Astrocyte (in vitro differentiated cells and primary cell): Measurements from ENCODE around the gene ITPK1. TPM values are rescaled to one million over a fixed set of nuclear protein-coding genes. Genes with fewer than 3 reads are reported as not detected.

Experiments used
- DNase-seq: peaks from one replicate; pipeline ENCODE4 v3.0.0-alpha.2; 2010; ENCODE audit warnings: low read depth
- FAIRE-seq: peaks from 2 replicates; lab custom pipeline; 2011; peaks lifted over from hg19 to GRCh38; lab: Jason Lieb, UNC
- H2AFZ ChIP-seq: 2 replicates; pipeline ENCODE4 v1.6.0; 2012; ENCODE audit warnings: low read depth, low read length, inconsistent platforms
- H3K27ac ChIP-seq: 2 replicates; pipeline ENCODE4 v1.5.1; 2011; ENCODE audit warnings: low read depth, low read length, inconsistent platforms
- H3K27me3 ChIP-seq: 2 replicates; pipeline ENCODE4 v1.6.0; 2011; ENCODE audit warnings: low read length, inconsistent platforms; ENCODE audit not compliant: insufficient read depth
- H3K36me3 ChIP-seq: 2 replicates; pipeline ENCODE4 v1.5.1; 2011; ENCODE audit warnings: low read length, inconsistent platforms; ENCODE audit not compliant: insufficient read depth
- H3K4me1 ChIP-seq: 2 replicates; pipeline ENCODE4 v1.5.1; 2011; ENCODE audit warnings: low read length, inconsistent platforms; ENCODE audit not compliant: insufficient read depth
- H3K4me2 ChIP-seq: 2 replicates; pipeline ENCODE4 v1.6.0; 2012; ENCODE audit warnings: low read length, inconsistent platforms
- H3K4me3 ChIP-seq: 2 replicates; pipeline ENCODE4 v1.5.1; 2011; ENCODE audit warnings: low read depth, mild to moderate bottlenecking, low read length, inconsistent platforms; ENCODE audit not compliant: insufficient read depth
- H3K79me2 ChIP-seq: 2 replicates; pipeline ENCODE4 v1.6.0; 2012; ENCODE audit warnings: mild to moderate bottlenecking, low read length, inconsistent platforms; ENCODE audit not compliant: insufficient read depth
- H3K9ac ChIP-seq: 2 replicates; pipeline ENCODE4 v1.6.0; 2012; ENCODE audit warnings: mild to moderate bottlenecking, low read length, inconsistent platforms
- H3K9me3 ChIP-seq: 2 replicates; pipeline ENCODE4 v1.5.1; 2012; ENCODE audit warnings: low read depth, mild to moderate bottlenecking, low read length, inconsistent platforms; ENCODE audit not compliant: insufficient read depth
- H4K20me1 ChIP-seq: 2 replicates; pipeline ENCODE4 v1.6.0; 2012; ENCODE audit warnings: low read length, inconsistent platforms; ENCODE audit not compliant: insufficient read depth
- H3K27ac Mint-ChIP-seq: one replicate; pipeline ENCODE4 v1.8.0; 2021; ENCODE audit warnings: mild to moderate bottlenecking, mixed read lengths; ENCODE audit not compliant: unreplicated experiment
- H3K27me3 Mint-ChIP-seq: one replicate; pipeline ENCODE4 v1.8.0; 2021; ENCODE audit warnings: low read depth, mixed read lengths; ENCODE audit not compliant: unreplicated experiment
- H3K36me3 Mint-ChIP-seq: one replicate; pipeline ENCODE4 v1.8.0; 2021; ENCODE audit warnings: low read depth, mixed read lengths; ENCODE audit not compliant: unreplicated experiment
- H3K4me1 Mint-ChIP-seq: one replicate; pipeline ENCODE4 v1.8.0; 2021; ENCODE audit warnings: low read depth, mixed read lengths; ENCODE audit not compliant: unreplicated experiment
- H3K4me3 Mint-ChIP-seq: one replicate; pipeline ENCODE4 v1.8.0; 2021; ENCODE audit warnings: mild to moderate bottlenecking, moderate library complexity, mixed read lengths; ENCODE audit not compliant: unreplicated experiment
- H3K9me3 Mint-ChIP-seq: one replicate; pipeline ENCODE4 v1.8.0; 2021; ENCODE audit warnings: mild to moderate bottlenecking, mixed read lengths; ENCODE audit not compliant: unreplicated experiment
- CTCF ChIP-seq: IDR thresholded peaks from 2 replicates; pipeline ENCODE4 v1.5.1; 2011; ENCODE audit warnings: low read depth, mild to moderate bottlenecking, inconsistent platforms, low read length, moderate library complexity; ENCODE audit not compliant: insufficient read depth
- EZH2 ChIP-seq: IDR thresholded peaks from 2 replicates; pipeline ENCODE4 v1.6.1; 2012; ENCODE audit warnings: mild to moderate bottlenecking, low read length, inconsistent platforms; ENCODE audit not compliant: insufficient read depth
- total RNA-seq: library from RNA; stranded (reverse); gene quantifications from 2 replicates; pipeline ENCODE4 v1.2.1, GENCODE V29; 2021

Gene ITPK1
- total RNA-seq, 1 donor from 2014 or later, result 13.0 TPM

DNA sequence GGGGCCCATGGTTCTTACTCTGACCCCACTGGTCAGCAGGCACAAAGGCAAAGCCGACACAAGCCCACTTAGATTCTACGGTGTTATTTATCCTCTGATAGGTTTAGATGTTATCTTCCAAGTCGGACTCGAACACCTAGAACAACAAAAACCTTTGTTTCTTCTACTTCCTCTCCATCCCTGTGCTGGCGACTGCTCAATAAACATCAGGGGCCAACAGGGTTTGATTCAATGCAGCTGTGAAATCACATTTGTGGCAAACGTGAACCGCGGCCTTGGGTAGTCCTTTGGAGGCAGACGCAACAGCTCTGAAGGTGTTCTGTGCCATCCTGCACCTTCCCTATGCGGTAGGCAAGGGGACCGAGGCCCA, 105.6 kb downstream of the ITPK1 start:
- Mint-ChIP-seq H3K36me3 (no peaks in the 10 kb centered on the region), H3K27me3 (peaks cover 23% of the 10 kb centered on the region), H3K4me3 (no peak overlapping the region), H3K27ac (no peak overlapping the region), H3K4me1 (peaks cover 36% of the 10 kb centered on the region), H3K9me3 (no peaks in the 10 kb centered on the region)
- Histone ChIP-seq H2AFZ (no peak overlapping the region), H4K20me1 (peaks cover 61% of the 10 kb centered on the region), H3K79me2 (no peaks in the 10 kb centered on the region), H3K9me3 (no peaks in the 10 kb centered on the region), H3K4me2 (no peak overlapping the region), H3K9ac (no peak overlapping the region), H3K36me3 (no peaks in the 10 kb centered on the region), H3K27ac (no peak overlapping the region), H3K4me3 (no peak overlapping the region), H3K27me3 (no peaks in the 10 kb centered on the region), H3K4me1 (peaks cover 42% of the 10 kb centered on the region)
- no peak for TF ChIP-seq CTCF
- FAIRE-seq (no peak), DNase-seq (no peak)

DNA sequence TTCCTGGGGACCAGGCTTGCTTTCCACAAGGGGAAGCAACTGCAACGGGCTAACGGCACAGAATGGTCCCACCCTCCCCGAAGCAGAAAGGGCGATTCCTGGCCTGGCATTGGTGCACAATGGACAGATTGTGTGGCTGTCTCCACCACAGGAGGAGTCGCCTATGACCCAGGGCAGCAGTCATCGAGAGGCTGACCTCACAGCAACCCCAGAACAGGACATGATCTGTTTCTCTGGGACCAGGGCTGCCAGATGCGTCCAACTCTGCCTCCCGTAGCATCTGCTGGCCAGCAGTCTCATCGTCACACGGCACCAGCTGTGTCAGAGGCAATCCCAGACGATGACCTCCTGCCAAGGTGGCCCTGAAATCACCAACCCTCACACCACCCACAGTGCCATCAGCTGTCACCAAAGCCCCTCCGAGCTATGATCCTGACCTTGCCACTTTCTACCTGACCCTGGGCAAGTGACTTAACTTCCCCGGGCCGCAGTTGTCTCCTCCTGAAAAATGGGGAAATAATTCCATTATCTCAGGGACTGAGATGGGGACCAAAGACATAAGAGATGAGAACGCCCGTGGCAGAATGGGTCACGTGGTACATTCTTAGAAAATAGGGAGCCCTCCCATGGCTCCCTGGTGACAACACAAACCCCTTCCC, 106.1 kb downstream of the ITPK1 start:
- Mint-ChIP-seq H3K9me3 (no peaks in the 10 kb centered on the region), H3K4me1 (peaks cover 36% of the 10 kb centered on the region), H3K27me3 (peaks cover 20% of the 10 kb centered on the region), H3K36me3 (no peaks in the 10 kb centered on the region), H3K27ac (no peak overlapping the region), H3K4me3 (no peak overlapping the region)
- FAIRE-seq (no peak), DNase-seq (no peak)
- H3K27ac ChIP-seq, result no peak overlapping the region
- TF ChIP-seq EZH2 (no peak), CTCF (no peak)
- H3K27me3 ChIP-seq, result peaks cover 3% of the 10 kb centered on the region
- no peak overlapping the region for H2AFZ ChIP-seq
- H3K79me2 ChIP-seq, result no peaks in the 10 kb centered on the region
- H4K20me1 ChIP-seq, result peaks cover 64% of the 10 kb centered on the region
- no peak overlapping the region for H3K4me2 ChIP-seq
- H3K9me3 ChIP-seq, result no peaks in the 10 kb centered on the region
- H3K4me3 ChIP-seq, result no peak overlapping the region
- H3K4me1 ChIP-seq, result peaks cover 42% of the 10 kb centered on the region
- H3K9ac ChIP-seq, result no peak overlapping the region
- H3K36me3 ChIP-seq, result no peaks in the 10 kb centered on the region

DNA sequence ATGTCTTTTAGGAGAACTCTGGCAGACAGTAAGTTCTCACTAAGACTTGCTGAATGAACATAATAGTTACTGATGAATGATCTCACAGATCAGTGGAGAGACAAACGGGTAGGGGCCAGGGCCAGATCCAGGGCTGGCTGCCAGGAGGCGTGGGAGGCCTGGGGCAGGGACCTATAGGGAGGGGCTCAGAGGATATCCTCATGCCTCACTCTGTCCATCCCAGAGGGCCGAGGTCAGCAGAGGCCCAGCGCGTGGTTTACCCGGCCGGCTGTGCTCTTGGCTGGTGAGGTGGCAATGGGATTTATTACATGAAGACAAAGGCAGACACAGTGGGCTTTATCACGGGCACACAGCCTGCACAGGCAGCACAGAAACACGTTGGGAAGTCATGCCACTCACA, 107.3 kb downstream of the ITPK1 start:
- DNase-seq (peak; percentile 47), FAIRE-seq (no peak)
- no peak overlapping the region for H3K27ac ChIP-seq
- peaks cover 36% of the 10 kb centered on the region for H3K4me1 ChIP-seq
- no peak overlapping the region for H3K4me3 Mint-ChIP-seq
- H3K4me2 ChIP-seq, result no peak overlapping the region
- H3K36me3 ChIP-seq, result no peaks in the 10 kb centered on the region
- no peak for TF ChIP-seq EZH2
- no peak for TF ChIP-seq CTCF
- peak overlapping the region; percentile 70 for H3K27ac Mint-ChIP-seq
- H3K4me3 ChIP-seq, result no peak overlapping the region
- peaks cover 31% of the 10 kb centered on the region for H3K4me1 Mint-ChIP-seq
- no peaks in the 10 kb centered on the region for H3K9me3 ChIP-seq
- H3K27me3 ChIP-seq, result peaks cover 3% of the 10 kb centered on the region
- no peak overlapping the region for H3K9ac ChIP-seq
- H3K27me3 Mint-ChIP-seq, result peaks cover 17% of the 10 kb centered on the region
- H3K36me3 Mint-ChIP-seq, result no peaks in the 10 kb centered on the region
- peaks cover 67% of the 10 kb centered on the region for H4K20me1 ChIP-seq
- no peak overlapping the region for H2AFZ ChIP-seq
- H3K9me3 Mint-ChIP-seq, result no peaks in the 10 kb centered on the region
- no peaks in the 10 kb centered on the region for H3K79me2 ChIP-seq
